PC-3 (cell line): ENCODE measurements around the gene CACNA2D2. TPM values are rescaled to one million over a fixed set of nuclear protein-coding genes. Genes with fewer than 3 reads are reported as not detected.
A peak's percentile ranks its signal among the peaks of the same experiment; 100 is the strongest.

ENCODE experiments used
- ATAC-seq: fragments of 200-7000 bp; cut with Tn5 transposase; 2 replicates; pipeline ENCODE4 v1.9.1; 2020; ENCODE audit warnings: mild to moderate bottlenecking, moderate library complexity
- BruUV-seq: library from RNA; stranded (reverse); fragments of 400-500 nt; replicated peaks from 2 replicates; lab custom pipeline; 2021; lab: Mats Ljungman, UMichigan
- CTCF ChIA-PET: fragments of 300-600 bp; sonication (Branson Sonifier 250); formaldehyde crosslinking; loops from one replicate; lab custom pipeline; 2022; ENCODE audit warnings: antibody characterized with exemption; lab: Charles Lee
- POLR2A ChIA-PET: fragments of 300-600 bp; sonication (Branson Sonifier 250); formaldehyde crosslinking; loops from one replicate; lab custom pipeline; 2022; ENCODE audit warnings: antibody characterized with exemption; ENCODE audit not compliant: unreplicated experiment; lab: Charles Lee
- DNase-seq: peaks from one replicate; pipeline ENCODE4 v3.0.0-alpha.2; 2015
- H2AFZ ChIP-seq: fragments of 300-600 bp; sonication (generic); 2 replicates; pipeline ENCODE4 v1.6.0; 2016; ENCODE audit warnings: antibody characterized with exemption, low read length
- H3F3A ChIP-seq: fragments of 300-600 bp; sonication (generic); one replicate; pipeline ENCODE4 v1.6.0; 2017; ENCODE audit warnings: antibody characterized with exemption, low read length, control low read depth, mild to moderate bottlenecking; ENCODE audit not compliant: unreplicated experiment
- H3K27ac ChIP-seq: fragments of 300-600 bp; sonication (generic); 2 replicates; pipeline ENCODE4 v1.5.1; 2016; ENCODE audit warnings: mild to moderate bottlenecking, low read length
- H3K27me3 ChIP-seq: fragments of 300-600 bp; sonication (generic); 2 replicates; pipeline ENCODE4 v1.6.1; 2016; ENCODE audit warnings: low read length, mixed read lengths
- H3K36me3 ChIP-seq: fragments of 300-600 bp; sonication (generic); 2 replicates; pipeline ENCODE4 v1.6.1; 2016; ENCODE audit warnings: low read depth, mixed run types, low read length, mixed read lengths
- H3K4me1 ChIP-seq: fragments of 300-600 bp; sonication (generic); 2 replicates; pipeline ENCODE4 v1.5.1; 2016; ENCODE audit warnings: low read length; ENCODE audit not compliant: insufficient read depth
- H3K4me2 ChIP-seq: fragments of 300-600 bp; sonication (generic); 2 replicates; pipeline ENCODE4 v1.6.0; 2016; ENCODE audit warnings: low read length
- H3K4me3 ChIP-seq: fragments of 300-600 bp; sonication (generic); 2 replicates; pipeline ENCODE4 v1.5.1; 2016; ENCODE audit warnings: mild to moderate bottlenecking, low read length, mixed read lengths
- H3K79me2 ChIP-seq: fragments of 300-600 bp; sonication (generic); 2 replicates; pipeline ENCODE4 v1.6.1; 2017; ENCODE audit warnings: low read length, mixed read lengths
- H3K9ac ChIP-seq: fragments of 300-600 bp; sonication (generic); 2 replicates; pipeline ENCODE4 v1.6.0; 2016; ENCODE audit warnings: mild to moderate bottlenecking, low read length
- H3K9me2 ChIP-seq: fragments of 300-600 bp; sonication (generic); replicated peaks from 2 replicates; pipeline ENCODE4 v1.6.1; 2016; ENCODE audit warnings: mixed run types, low read length, mixed read lengths
- H3K9me3 ChIP-seq: fragments of 300-600 bp; sonication (generic); 2 replicates; pipeline ENCODE4 v1.6.1; 2016; ENCODE audit warnings: low read length, mixed read lengths
- H4K20me1 ChIP-seq: fragments of 300-600 bp; sonication (generic); 2 replicates; pipeline ENCODE4 v1.6.1; 2016; ENCODE audit warnings: low read length, mixed read lengths
- CTCF ChIP-seq: fragments of 300-600 bp; sonication (generic); conservative IDR thresholded peaks from 2 replicates; pipeline ENCODE4 v1.5.1; 2017; ENCODE audit warnings: antibody characterized with exemption, low read depth, mild to moderate bottlenecking, low read length
- EZH2 ChIP-seq: fragments of 300-600 bp; sonication (generic); IDR thresholded peaks from one replicate; pipeline ENCODE4 v1.6.1; 2017; ENCODE audit warnings: antibody characterized with exemption, mild to moderate bottlenecking, low read length; ENCODE audit not compliant: unreplicated experiment
- EZH2phosphoT487 ChIP-seq: fragments of 300-600 bp; sonication (generic); IDR thresholded peaks from 2 replicates; pipeline ENCODE4 v1.6.1; 2018; ENCODE audit warnings: mild to moderate bottlenecking, antibody characterized with exemption, low read length, borderline replicate concordance
- intact Hi-C: fragments of 100-400 bp; cut with micrococcal nuclease; formaldehyde crosslinking; loops from 2 replicates; pipeline ENCODE4 v1.9.0; 2023
- total RNA-seq: library from RNA; depleted of rRNA; stranded (reverse); fragments of >200 nt; gene quantifications from 2 replicates; pipeline ENCODE4 v1.2.3, GENCODE V29; 2014

Gene CACNA2D2
- total RNA-seq, 1 experiment from 2014 or later, result 0.44 TPM

DNA sequence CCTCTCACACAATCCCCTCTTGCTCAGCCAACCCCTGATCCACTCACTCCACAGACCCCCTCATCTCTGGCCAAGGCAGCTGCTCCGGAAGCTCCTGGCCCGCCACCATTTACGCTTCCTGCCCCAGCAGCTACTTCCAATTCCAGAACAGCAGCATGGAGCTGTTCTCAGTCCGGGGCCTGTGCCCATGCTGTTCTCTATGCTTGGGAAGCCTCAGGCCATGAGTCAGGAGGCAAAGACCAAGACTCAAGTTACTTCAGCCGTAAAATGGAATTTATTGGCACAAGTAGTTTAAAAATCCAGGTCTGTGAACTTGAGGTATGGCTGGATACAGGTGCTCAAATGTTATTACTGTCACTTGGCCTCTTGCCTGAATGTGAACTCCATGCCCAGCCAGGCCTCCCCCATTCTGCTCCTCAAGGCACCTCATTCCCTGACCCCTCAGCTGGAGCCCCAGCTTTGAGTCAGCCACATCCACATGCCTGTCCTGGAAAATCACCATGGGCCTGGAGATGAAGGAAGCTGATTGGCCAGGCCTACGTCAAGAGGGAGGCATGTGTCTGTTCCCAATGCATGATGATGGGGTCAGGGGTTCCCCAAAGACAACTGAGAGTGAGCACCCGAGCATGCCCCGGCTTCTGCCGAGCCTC lies 31.4 kb upstream of the CACNA2D2 start:
- Histone ChIP-seq H3K27ac (no peak overlapping the region), H3K4me2 (no peak overlapping the region), H3K9me2 (no peaks in the 10 kb centered on the region), H3K36me3 (no peaks in the 10 kb centered on the region), H3K79me2 (no peaks in the 10 kb centered on the region), H3K9ac (no peak overlapping the region), H3K4me3 (no peak overlapping the region), H3K4me1 (no peaks in the 10 kb centered on the region), H3K27me3 (peaks cover 34% of the 10 kb centered on the region), H4K20me1 (no peaks in the 10 kb centered on the region), H2AFZ (no peak overlapping the region), H3F3A (no peaks in the 10 kb centered on the region), H3K9me3 (no peaks in the 10 kb centered on the region)
- ChIA-PET POLR2A (no interaction called here), CTCF (no interaction called here)
- peak; percentile 16 for DNase-seq
- peak; percentile 15; the same call in 1 of the 2 replicates for ATAC-seq
- BruUV-seq, result no TSS peak
- TF ChIP-seq EZH2, result no peak
- no peak for TF ChIP-seq EZH2phosphoT487
- TF ChIP-seq CTCF, result no peak
- intact Hi-C loops, result no loop called here

GRCh38 chr3:50533807-50534461 lies 30.5 kb upstream of the CACNA2D2 start:
- POLR2A ChIA-PET, result no interaction called here

More at GRCh38 chr3:50533807-50534461, 30.5 kb upstream of the CACNA2D2 start:
- no peaks in the 10 kb centered on the region for H3K79me2 ChIP-seq
- ATAC-seq, result no peak
- H4K20me1 ChIP-seq, result no peaks in the 10 kb centered on the region
- H3F3A ChIP-seq, result no peaks in the 10 kb centered on the region
- no peaks in the 10 kb centered on the region for H3K36me3 ChIP-seq
- no peak overlapping the region for H3K9ac ChIP-seq
- no peak overlapping the region for H3K4me3 ChIP-seq
- peaks cover 33% of the 10 kb centered on the region for H3K27me3 ChIP-seq
- BruUV-seq, result no TSS peak
- intact Hi-C loops, result no loop called here
- no peak for DNase-seq
- CTCF ChIA-PET, result no interaction called here
- H3K4me1 ChIP-seq, result no peaks in the 10 kb centered on the region
- H3K27ac ChIP-seq, result no peak overlapping the region
- H2AFZ ChIP-seq, result no peak overlapping the region
- TF ChIP-seq EZH2 (no peak), CTCF (no peak), EZH2phosphoT487 (no peak)
- no peaks in the 10 kb centered on the region for H3K9me2 ChIP-seq
- no peak overlapping the region for H3K4me2 ChIP-seq
- no peaks in the 10 kb centered on the region for H3K9me3 ChIP-seq
